Fibroblast of peridontal ligament (primary cell): ENCODE measurements around the gene FGF18.

Experiments
- DNase-seq: peaks from one replicate; pipeline ENCODE4 v3.0.0-alpha.2; 2010; ENCODE audit errors: extremely low read depth

The FGF18 gene

GRCh38 chr5:171442287-171443042, 23.0 kb downstream of the FGF18 start:
- DNase-seq, result no peak

GRCh38 chr5:171444582-171444981, 25.1 kb downstream of the FGF18 start:
- DNase-seq, result no peak

- peak; percentile 30 for DNase-seq
Measured at GRCh38 chr5:171445644-171446516, 26.4 kb downstream of the FGF18 start.

GRCh38 chr5:171447226-171447625, 27.8 kb downstream of the FGF18 start:
- no peak for DNase-seq

- no peak for DNase-seq
Measured at GRCh38 chr5:171449426-171449825, 30.0 kb downstream of the FGF18 start.

GRCh38 chr5:171450423-171451331, 31.2 kb downstream of the FGF18 start:
- peak; percentile 79 for DNase-seq

GRCh38 chr5:171451421-171451820, 32.0 kb downstream of the FGF18 start:
- DNase-seq, result no peak

GRCh38 chr5:171453056-171453725, 33.7 kb downstream of the FGF18 start:
- DNase-seq, result no peak

GRCh38 chr5:171453988-171454387, 34.5 kb downstream of the FGF18 start:
- DNase-seq, result no peak

- DNase-seq, result no peak
Measured at GRCh38 chr5:171454549-171454948, 35.1 kb downstream of the FGF18 start.

GRCh38 chr5:171455522-171455921, 36.1 kb downstream of the FGF18 start:
- DNase-seq, result no peak

- no peak for DNase-seq
Measured at GRCh38 chr5:171457208-171457981, 37.9 kb downstream of the FGF18 start.

- DNase-seq, result no peak
Measured at GRCh38 chr5:171459839-171460238, 40.4 kb downstream of the FGF18 start.

GRCh38 chr5:171462136-171462927, 42.9 kb downstream of the FGF18 start:
- DNase-seq, result no peak

GRCh38 chr5:171462928-171463861, 43.7 kb downstream of the FGF18 start:
- peak; percentile 47 for DNase-seq

GRCh38 chr5:171463862-171464229, 44.4 kb downstream of the FGF18 start:
- no peak for DNase-seq

- no peak for DNase-seq
Measured at GRCh38 chr5:171464829-171465228, 45.4 kb downstream of the FGF18 start.

GRCh38 chr5:171467107-171467506, 47.7 kb downstream of the FGF18 start:
- DNase-seq, result no peak

GRCh38 chr5:171469326-171469725, 49.9 kb downstream of the FGF18 start:
- no peak for DNase-seq
